Thoracic aorta (tissue), 2 donors: Measurements from ENCODE around the gene BCL2L14. TPM values are rescaled to one million over a fixed set of nuclear protein-coding genes. Genes with fewer than 3 reads are reported as not detected.

Experiments
- ATAC-seq: fragments of 150-250 bp; one replicate; pipeline ENCODE4 v1.8.0; 2017; ENCODE audit warnings: low read depth; ENCODE audit not compliant: insufficient number of reproducible peaks, low FRiP score
- DNase-seq: peaks from one replicate; pipeline ENCODE4 v3.0.0-alpha.2; 2020; ENCODE audit warnings: low spot score
- H3K27ac ChIP-seq, 2 donors: fragments of 200-600 bp; sonication (generic); 1 replicate in 1 of 2; 2 replicates in 1 of 2; pipeline ENCODE4 v1.5.1; 2016; ENCODE audit warnings: mild to moderate bottlenecking in 2 of 2, moderate library complexity in 2 of 2
- H3K27me3 ChIP-seq: fragments of 200-600 bp; sonication (generic); replicated peaks from 2 replicates; pipeline ENCODE4 v1.6.0; 2016; ENCODE audit warnings: mild to moderate bottlenecking; ENCODE audit not compliant: insufficient read depth
- H3K36me3 ChIP-seq: fragments of 200-600 bp; sonication (generic); one replicate; pipeline ENCODE4 v1.5.1; 2016
- H3K4me1 ChIP-seq, 2 donors: fragments of 200-600 bp; sonication (generic); 1 replicate in 1 of 2; 2 replicates in 1 of 2; pipeline versions ENCODE4 v1.5.1 to v1.6.0; 2016; ENCODE audit warnings: low read depth in 2 of 2, mild to moderate bottlenecking in 1 of 2; ENCODE audit not compliant: control insufficient read depth in 1 of 2
- H3K4me3 ChIP-seq: fragments of 200-600 bp; sonication (generic); 2 replicates; pipeline ENCODE4 v1.5.1; 2016; ENCODE audit warnings: mild to moderate bottlenecking
- H3K9me3 ChIP-seq: fragments of 200-600 bp; sonication (generic); 2 replicates; pipeline ENCODE4 v1.5.1; 2016
- CTCF ChIP-seq: fragments of 200-600 bp; sonication (generic); IDR thresholded peaks from one replicate; pipeline ENCODE4 v1.5.1; 2019; ENCODE audit warnings: antibody characterized with exemption
- total RNA-seq, 2 donors: library from RNA; depleted of rRNA; stranded (reverse); fragments of >200 nt; gene quantifications; one replicate each; pipeline versions ENCODE4 v1.1.0 to v1.2.3, GENCODE V29; 2016

Gene BCL2L14
- total RNA-seq, 2 donors from 2014 or later, result 0.85 TPM; not detected in 1

- DNase-seq, result no peak
- Histone ChIP-seq H3K9me3 (no peaks in the 10 kb centered on the region), H3K36me3 (no peaks in the 10 kb centered on the region), H3K27ac (no peak overlapping the region), H3K4me1 (peaks cover 12 to 18% of the 10 kb centered on the region in 2 donors), H3K27me3 (no peaks in the 10 kb centered on the region), H3K4me3 (no peak overlapping the region)
- no peak for TF ChIP-seq CTCF
- ATAC-seq, result no peak
Observed at GRCh38 chr12:12086362-12086761, 15.6 kb downstream of the BCL2L14 start.

- H3K4me3 ChIP-seq, result no peak overlapping the region
- no peaks in the 10 kb centered on the region for H3K36me3 ChIP-seq
- peaks cover 12 to 18% of the 10 kb centered on the region in 2 donors for H3K4me1 ChIP-seq
- ATAC-seq, result no peak
- H3K27me3 ChIP-seq, result no peaks in the 10 kb centered on the region
- H3K27ac ChIP-seq, result no peak overlapping the region
- no peaks in the 10 kb centered on the region for H3K9me3 ChIP-seq
- TF ChIP-seq CTCF, result no peak
- no peak for DNase-seq
Observed at GRCh38 chr12:12086973-12087692, 16.4 kb downstream of the BCL2L14 start.

- no peak for ATAC-seq
- Histone ChIP-seq H3K27ac (no peak overlapping the region), H3K27me3 (no peaks in the 10 kb centered on the region), H3K36me3 (no peaks in the 10 kb centered on the region), H3K9me3 (no peaks in the 10 kb centered on the region), H3K4me3 (no peak overlapping the region), H3K4me1 (peaks cover 14 to 18% of the 10 kb centered on the region in 2 donors)
- no peak for TF ChIP-seq CTCF
- DNase-seq, result no peak
Observed at GRCh38 chr12:12087693-12088034, 16.9 kb downstream of the BCL2L14 start.

GRCh38 chr12:12088147-12088546 is 17.4 kb downstream of the BCL2L14 start:
- DNase-seq (no peak), ATAC-seq (no peak)
- H3K27ac ChIP-seq, result no peak overlapping the region
- no peak overlapping the region for H3K4me3 ChIP-seq
- H3K4me1 ChIP-seq, result peaks cover 17 to 18% of the 10 kb centered on the region in 2 donors
- TF ChIP-seq CTCF, result no peak
- H3K36me3 ChIP-seq, result no peaks in the 10 kb centered on the region
- H3K9me3 ChIP-seq, result no peaks in the 10 kb centered on the region
- H3K27me3 ChIP-seq, result no peaks in the 10 kb centered on the region

- no peak overlapping the region for H3K4me3 ChIP-seq
- H3K9me3 ChIP-seq, result no peaks in the 10 kb centered on the region
- DNase-seq, result no peak
- H3K4me1 ChIP-seq, result peaks cover 17 to 18% of the 10 kb centered on the region in 2 donors
- H3K27ac ChIP-seq, result peak overlapping the region in 1 of 2 donors; percentile 11
- no peaks in the 10 kb centered on the region for H3K36me3 ChIP-seq
- no peaks in the 10 kb centered on the region for H3K27me3 ChIP-seq
- ATAC-seq, result no peak
- TF ChIP-seq CTCF, result no peak
Observed at GRCh38 chr12:12088761-12089160, 18.0 kb downstream of the BCL2L14 start.
